Muscle of leg (tissue), 11 donors: ENCODE data around the gene CACNA2D1. TPM values are rescaled to one million over a fixed set of nuclear protein-coding genes. Genes with fewer than 3 reads are reported as not detected.
"Not testable (repeated sequence)": the region's sequence is repeated elsewhere in the genome, so short reads cannot be mapped to it uniquely, and the experiment has no call there.

Experiments used
- DNase-seq: peaks from one replicate; pipeline ENCODE4 v3.0.0; 2013
- H3K27ac ChIP-seq: one replicate; pipeline ENCODE4 v1.5.1; 2013; ENCODE audit warnings: mild to moderate bottlenecking, low read length, control low read depth
- H3K27me3 ChIP-seq: one replicate; pipeline ENCODE4 v1.6.1; 2013; ENCODE audit warnings: low read length; ENCODE audit not compliant: control insufficient read depth, insufficient read depth
- H3K36me3 ChIP-seq: one replicate; pipeline ENCODE4 v1.6.1; 2013; ENCODE audit warnings: low read length; ENCODE audit not compliant: control insufficient read depth, insufficient read depth
- H3K4me1 ChIP-seq: one replicate; pipeline ENCODE4 v1.6.1; 2013; ENCODE audit warnings: low read length; ENCODE audit not compliant: control insufficient read depth, insufficient read depth
- H3K4me3 ChIP-seq: one replicate; pipeline ENCODE4 v1.5.1; 2013; ENCODE audit warnings: low read length, control low read depth
- H3K9me3 ChIP-seq: replicated peaks from 2 replicates; pipeline ENCODE4 v1.6.1; 2013; ENCODE audit warnings: low read depth, low read length; ENCODE audit not compliant: control insufficient read depth
- WGBS: methylation state at CpG from one replicate; pipeline ENCODE4 v1.1.5; 2013; ENCODE audit warnings: missing lambda C conversion rate; ENCODE audit not compliant: insufficient coverage; 5-methylcytosine and 5-hydroxymethylcytosine counted together
- polyA plus RNA-seq, 8 donors: library from polyadenylated mRNA; unstranded; fragments of 120-200 nt; gene quantifications; one replicate each; pipeline versions ENCODE4 v1.2.1 to v1.2.3, GENCODE V29; 2013; ENCODE audit warnings: inconsistent platforms in 1 of 8, low replicate concordance in 1 of 8; ENCODE audit not compliant: insufficient read length in 8 of 8, insufficient read depth in 1 of 8
- total RNA-seq: library from RNA; stranded (reverse); fragments of 120-200 nt; gene quantifications from one replicate; pipeline ENCODE4 v1.2.4, GENCODE V29; 2013

The CACNA2D1 gene
- total and polyA plus RNA-seq, 9 donors: 50.5 to 136 (median 89.1) TPM

GRCh38 chr7:82435769-82436168 is 7.8 kb downstream of the CACNA2D1 start:
- 63% methylated on average over 1 of the region's 5 CpGs for WGBS
- no peaks in the 10 kb centered on the region for H3K36me3 ChIP-seq

GRCh38 chr7:82434275-82435022 is 9.1 kb downstream of the CACNA2D1 start:
- Histone ChIP-seq H3K4me1 (no peaks in the 10 kb centered on the region), H3K4me3 (no peak overlapping the region), H3K27me3 (no peaks in the 10 kb centered on the region), H3K27ac (no peak overlapping the region), H3K36me3 (no peaks in the 10 kb centered on the region), H3K9me3 (no peaks in the 10 kb centered on the region)
- DNase-seq: no peak
- WGBS: 100% methylated on average over 1 of the region's 4 CpGs

More at GRCh38 chr7:82435769-82436168, 7.8 kb downstream of the CACNA2D1 start:
- H3K27ac ChIP-seq: no peak overlapping the region
- H3K4me1 ChIP-seq: no peaks in the 10 kb centered on the region
- no peak overlapping the region for H3K4me3 ChIP-seq
- H3K27me3 ChIP-seq: no peaks in the 10 kb centered on the region
- DNase-seq: no peak
- H3K9me3 ChIP-seq: no peaks in the 10 kb centered on the region

- Histone ChIP-seq H3K27me3 (no peaks in the 10 kb centered on the region), H3K4me3 (no peak overlapping the region), H3K4me1 (no peaks in the 10 kb centered on the region), H3K27ac (no peak overlapping the region), H3K9me3 (no peaks in the 10 kb centered on the region), H3K36me3 (no peaks in the 10 kb centered on the region)
- no peak for DNase-seq
- 50% methylated on average over 1 of the region's 1 CpG for WGBS
Observed at GRCh38 chr7:82433507-82433906, 10.1 kb downstream of the CACNA2D1 start.

- 100% methylated on average over 2 of the region's 9 CpGs for whole genome bisulfite sequencing
- not testable (repeated sequence) for H3K4me3 ChIP-seq, H3K27ac ChIP-seq, DNase-seq, H3K27me3 ChIP-seq, H3K36me3 ChIP-seq, H3K4me1 ChIP-seq, H3K9me3 ChIP-seq
Observed at GRCh38 chr7:82432743-82433142, 10.8 kb downstream of the CACNA2D1 start.

DNA sequence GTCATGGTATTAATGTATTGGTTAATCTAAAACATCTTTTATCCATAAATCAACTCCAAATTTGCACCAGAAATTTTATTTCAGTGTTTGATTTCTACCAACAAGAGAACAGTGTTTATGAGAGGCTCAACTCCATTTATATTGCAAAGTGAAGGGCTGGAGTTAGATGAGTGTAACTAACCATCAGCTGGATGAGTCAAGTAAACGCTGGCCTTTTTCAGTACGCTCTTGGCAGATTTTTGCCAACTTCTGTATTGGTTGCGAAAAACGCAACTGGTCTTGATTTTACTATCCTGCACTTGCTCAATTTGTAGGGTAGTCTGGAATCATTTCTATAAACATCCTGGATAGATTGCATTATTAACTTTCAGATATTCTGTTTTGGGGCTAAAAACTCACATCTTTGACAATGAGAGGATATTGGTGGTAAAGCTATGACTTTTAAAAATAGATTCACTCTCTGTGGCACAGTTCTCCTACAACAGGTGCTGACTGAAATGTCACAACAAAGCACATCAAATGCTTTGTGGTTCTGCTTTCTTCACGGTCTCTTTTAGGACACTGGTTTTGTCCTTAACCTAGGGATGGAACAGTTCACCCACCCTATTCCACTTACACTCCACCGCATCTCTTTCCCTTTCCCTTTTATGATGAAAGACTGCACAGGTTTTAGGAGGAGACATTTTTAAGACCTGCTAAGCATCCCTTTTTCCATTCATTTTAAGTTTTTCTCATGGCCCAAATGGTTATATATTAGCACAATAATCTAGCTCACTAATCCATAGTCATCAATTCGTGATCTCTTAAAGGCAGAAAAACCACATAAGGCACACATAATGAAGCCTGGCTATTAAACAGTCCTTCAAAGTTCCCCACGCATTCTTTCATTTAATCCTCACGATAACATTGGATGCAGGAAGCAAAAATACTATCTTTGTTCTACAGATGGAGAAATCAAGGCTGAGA is 12.8 kb downstream of the CACNA2D1 start:
- H3K4me3 ChIP-seq: no peak overlapping the region
- H3K9me3 ChIP-seq: no peaks in the 10 kb centered on the region
- H3K36me3 ChIP-seq: no peaks in the 10 kb centered on the region
- no CpG with 5 or more reads among the region's 9 CpGs for WGBS
- no peak for DNase-seq
- H3K27ac ChIP-seq: no peak overlapping the region
- H3K4me1 ChIP-seq: no peaks in the 10 kb centered on the region
- H3K27me3 ChIP-seq: no peaks in the 10 kb centered on the region

DNA sequence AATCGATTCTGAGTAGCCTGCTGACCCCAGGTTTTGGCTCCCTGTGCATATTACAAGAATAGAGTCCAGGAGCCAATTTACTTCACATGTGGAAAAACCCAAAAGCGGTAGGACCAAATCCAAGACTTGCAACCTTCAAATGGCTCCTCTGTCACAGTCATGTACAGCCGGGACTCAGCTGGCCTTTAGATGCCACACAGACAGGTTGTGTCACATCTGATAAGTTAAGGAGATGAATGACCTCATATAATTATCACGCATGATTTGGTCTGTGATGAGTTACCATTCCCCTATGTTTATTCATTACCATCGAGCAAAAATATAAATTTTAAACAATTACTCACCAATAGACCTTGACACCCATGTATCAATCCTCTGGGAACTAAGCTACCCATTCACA is 14.2 kb downstream of the CACNA2D1 start:
- H3K4me1 ChIP-seq: no peaks in the 10 kb centered on the region
- no peak for DNase-seq
- H3K4me3 ChIP-seq: no peak overlapping the region
- no peak overlapping the region for H3K27ac ChIP-seq
- WGBS: no CpG with 5 or more reads among the region's 5 CpGs
- H3K36me3 ChIP-seq: no peaks in the 10 kb centered on the region
- H3K27me3 ChIP-seq: no peaks in the 10 kb centered on the region
- no peaks in the 10 kb centered on the region for H3K9me3 ChIP-seq

GRCh38 chr7:82428186-82428961 is 15.2 kb downstream of the CACNA2D1 start:
- no peaks in the 10 kb centered on the region for H3K9me3 ChIP-seq
- no peaks in the 10 kb centered on the region for H3K27me3 ChIP-seq
- H3K36me3 ChIP-seq: no peaks in the 10 kb centered on the region
- no CpG with 5 or more reads among the region's 2 CpGs for WGBS
- DNase-seq: no peak
- H3K4me3 ChIP-seq: no peak overlapping the region
- H3K4me1 ChIP-seq: no peaks in the 10 kb centered on the region
- H3K27ac ChIP-seq: no peak overlapping the region

DNA sequence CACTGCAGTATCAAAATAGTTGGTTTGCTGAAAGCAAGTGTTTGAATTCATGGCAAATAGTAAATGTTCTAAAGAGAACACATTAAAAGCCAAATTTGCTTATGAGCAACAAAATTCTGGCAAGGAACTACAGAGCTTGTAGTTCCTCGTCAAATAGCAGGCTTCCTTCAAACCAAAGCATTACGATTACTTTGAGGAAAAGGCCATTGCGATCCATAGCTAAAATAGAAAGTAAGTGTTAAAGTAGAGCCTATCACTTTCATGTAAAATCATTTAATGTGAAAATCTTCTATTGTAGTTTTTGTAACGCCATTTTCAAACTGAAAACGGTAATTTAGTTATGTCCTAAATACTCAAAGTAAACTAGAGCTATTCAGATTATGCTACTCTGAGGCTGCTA is 20.1 kb downstream of the CACNA2D1 start:
- no peak overlapping the region for H3K4me3 ChIP-seq
- peak; percentile 30 for DNase-seq
- H3K27me3 ChIP-seq: no peaks in the 10 kb centered on the region
- no peaks in the 10 kb centered on the region for H3K4me1 ChIP-seq
- no peaks in the 10 kb centered on the region for H3K36me3 ChIP-seq
- WGBS: no CpG with 5 or more reads among the region's 5 CpGs
- H3K27ac ChIP-seq: no peak overlapping the region
- no peaks in the 10 kb centered on the region for H3K9me3 ChIP-seq

DNA sequence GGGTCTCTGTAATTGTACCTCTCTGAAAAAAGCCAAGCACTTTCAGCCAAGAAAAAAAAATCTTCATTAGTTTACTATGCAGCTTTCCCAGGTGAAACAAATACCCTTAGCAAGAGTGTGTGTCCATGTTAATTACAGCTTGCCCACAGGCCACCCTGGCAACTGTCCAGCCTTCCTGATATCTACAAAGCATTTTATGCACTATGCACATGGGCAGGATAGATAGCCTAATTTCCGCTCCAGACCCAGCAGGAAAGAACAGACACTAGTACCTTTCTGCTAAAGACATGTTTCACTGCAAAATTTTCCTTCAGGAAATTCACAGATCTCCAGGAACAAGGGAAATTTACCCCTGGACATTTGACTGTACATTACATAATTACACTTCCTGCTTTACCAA is 24.4 kb downstream of the CACNA2D1 start:
- Histone ChIP-seq H3K4me1 (no peaks in the 10 kb centered on the region), H3K27me3 (no peaks in the 10 kb centered on the region), H3K4me3 (no peak overlapping the region), H3K9me3 (no peaks in the 10 kb centered on the region), H3K27ac (no peak overlapping the region), H3K36me3 (no peaks in the 10 kb centered on the region)
- 83% methylated on average over 1 of the region's 1 CpG for WGBS
- DNase-seq: peak; percentile 22

GRCh38 chr7:82417898-82418297 is 25.7 kb downstream of the CACNA2D1 start:
- Histone ChIP-seq H3K9me3 (no peaks in the 10 kb centered on the region), H3K4me3 (no peak overlapping the region), H3K4me1 (no peaks in the 10 kb centered on the region), H3K27me3 (no peaks in the 10 kb centered on the region), H3K36me3 (no peaks in the 10 kb centered on the region), H3K27ac (no peak overlapping the region)
- DNase-seq: no peak
- WGBS: no CpG with 5 or more reads among the region's 1 CpG
